GM20000 (cell line): ENCODE results near the gene VMAC.

Source experiments
- DNase-seq: peaks from one replicate; pipeline ENCODE4 v3.0.0; 2012; ENCODE audit warnings: low spot score
- CTCF ChIP-seq: IDR thresholded peaks from 2 replicates; pipeline ENCODE4 v1.5.1; 2012; ENCODE audit warnings: mild to moderate bottlenecking, control low read depth; ENCODE audit errors: extremely low read depth, missing control alignments

Gene VMAC

GRCh38 chr19:5913739-5914357 lies 9.2 kb downstream of the VMAC start, which contains the start of gene CAPS:
Gene CAPS, plus strand, starts transcription at chr19:5914254. Its CDS starts 153 bp downstream, at chr19:5914407.
- DNase-seq: no peak
- no peak for TF ChIP-seq CTCF

GRCh38 chr19:5914358-5914774 lies 9.7 kb downstream of the VMAC start:
- no peak for TF ChIP-seq CTCF
- DNase-seq: no peak

GRCh38 chr19:5914946-5915781 lies 10.5 kb downstream of the VMAC start:
- no peak for DNase-seq
- TF ChIP-seq CTCF: no peak

- TF ChIP-seq CTCF: no peak
- no peak for DNase-seq
Observed at GRCh38 chr19:5915782-5916165, 11.1 kb downstream of the VMAC start.

GRCh38 chr19:5916181-5916708 lies 11.6 kb downstream of the VMAC start:
- TF ChIP-seq CTCF: no peak
- no peak for DNase-seq

- DNase-seq: no peak
Observed at GRCh38 chr19:5917431-5918107, 12.9 kb downstream of the VMAC start.

More at GRCh38 chr19:5917431-5918107, 12.9 kb downstream of the VMAC start:
- no peak for TF ChIP-seq CTCF
